EH (cell line): ENCODE data around the gene SEZ6.

Source experiments
- DNase-seq: peaks from one replicate; pipeline ENCODE4 v3.0.0-alpha.2; 2015; ENCODE audit warnings: low read depth

Gene SEZ6, protein sequence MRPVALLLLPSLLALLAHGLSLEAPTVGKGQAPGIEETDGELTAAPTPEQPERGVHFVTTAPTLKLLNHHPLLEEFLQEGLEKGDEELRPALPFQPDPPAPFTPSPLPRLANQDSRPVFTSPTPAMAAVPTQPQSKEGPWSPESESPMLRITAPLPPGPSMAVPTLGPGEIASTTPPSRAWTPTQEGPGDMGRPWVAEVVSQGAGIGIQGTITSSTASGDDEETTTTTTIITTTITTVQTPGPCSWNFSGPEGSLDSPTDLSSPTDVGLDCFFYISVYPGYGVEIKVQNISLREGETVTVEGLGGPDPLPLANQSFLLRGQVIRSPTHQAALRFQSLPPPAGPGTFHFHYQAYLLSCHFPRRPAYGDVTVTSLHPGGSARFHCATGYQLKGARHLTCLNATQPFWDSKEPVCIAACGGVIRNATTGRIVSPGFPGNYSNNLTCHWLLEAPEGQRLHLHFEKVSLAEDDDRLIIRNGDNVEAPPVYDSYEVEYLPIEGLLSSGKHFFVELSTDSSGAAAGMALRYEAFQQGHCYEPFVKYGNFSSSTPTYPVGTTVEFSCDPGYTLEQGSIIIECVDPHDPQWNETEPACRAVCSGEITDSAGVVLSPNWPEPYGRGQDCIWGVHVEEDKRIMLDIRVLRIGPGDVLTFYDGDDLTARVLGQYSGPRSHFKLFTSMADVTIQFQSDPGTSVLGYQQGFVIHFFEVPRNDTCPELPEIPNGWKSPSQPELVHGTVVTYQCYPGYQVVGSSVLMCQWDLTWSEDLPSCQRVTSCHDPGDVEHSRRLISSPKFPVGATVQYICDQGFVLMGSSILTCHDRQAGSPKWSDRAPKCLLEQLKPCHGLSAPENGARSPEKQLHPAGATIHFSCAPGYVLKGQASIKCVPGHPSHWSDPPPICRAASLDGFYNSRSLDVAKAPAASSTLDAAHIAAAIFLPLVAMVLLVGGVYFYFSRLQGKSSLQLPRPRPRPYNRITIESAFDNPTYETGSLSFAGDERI

DNA sequence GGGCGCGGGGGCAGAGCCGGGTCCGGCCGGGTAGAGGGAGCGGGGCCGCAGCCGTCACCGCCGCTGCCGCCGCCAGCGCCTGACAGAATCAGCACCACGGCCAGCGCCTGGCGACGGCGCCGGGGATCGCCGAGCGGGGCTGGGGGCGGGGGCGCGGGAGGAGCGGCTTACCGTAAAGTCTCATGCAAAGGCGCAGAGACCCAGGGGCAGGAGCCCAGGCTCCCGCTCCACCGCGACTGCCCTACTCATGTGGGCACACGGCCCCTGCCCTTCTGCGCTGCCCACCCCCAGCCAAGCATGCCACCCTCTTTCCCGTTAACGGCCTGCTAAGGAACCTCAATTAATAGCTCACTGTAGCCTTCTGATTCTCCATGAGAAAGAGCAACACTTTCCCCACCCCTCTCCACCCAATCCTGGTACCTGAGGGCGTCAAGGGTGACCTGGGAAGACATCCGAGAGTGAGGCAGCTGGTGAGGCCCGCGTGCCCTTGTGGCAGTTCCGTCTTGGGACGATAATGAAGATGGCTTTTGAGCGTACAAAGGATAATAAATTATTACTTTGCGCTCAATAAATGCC is at the start of gene SEZ6:
TSS of gene SEZ6 (minus strand) at position 98 of the 576 bp plus-strand sequence. CDS start 164 bp downstream, outside the sequence.
- peak; percentile 67 for DNase-seq

DNA sequence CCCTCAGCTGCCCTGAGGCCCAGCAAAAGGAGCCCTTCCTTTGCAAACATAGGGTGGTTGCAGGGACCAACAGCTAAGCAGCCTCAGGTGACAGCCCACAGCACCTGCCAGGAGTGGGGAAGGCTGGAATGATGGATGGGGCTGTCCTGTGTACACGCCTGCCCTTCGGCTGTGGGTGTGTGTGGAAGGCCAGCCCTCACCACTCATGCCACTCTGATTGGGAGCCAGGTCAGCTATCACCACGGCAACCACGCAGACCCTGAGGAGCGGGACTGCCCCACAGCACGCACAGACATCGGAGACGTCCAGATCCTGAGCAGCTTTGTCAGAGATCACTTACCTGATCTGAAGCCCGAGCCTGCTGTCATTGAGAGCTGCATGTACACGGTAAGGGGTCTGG is 49.0 kb upstream of the SEZ6 start:
- no peak for DNase-seq

GRCh38 chr17:29051731-29052130 is 45.9 kb upstream of the SEZ6 start:
- no peak for DNase-seq

DNA sequence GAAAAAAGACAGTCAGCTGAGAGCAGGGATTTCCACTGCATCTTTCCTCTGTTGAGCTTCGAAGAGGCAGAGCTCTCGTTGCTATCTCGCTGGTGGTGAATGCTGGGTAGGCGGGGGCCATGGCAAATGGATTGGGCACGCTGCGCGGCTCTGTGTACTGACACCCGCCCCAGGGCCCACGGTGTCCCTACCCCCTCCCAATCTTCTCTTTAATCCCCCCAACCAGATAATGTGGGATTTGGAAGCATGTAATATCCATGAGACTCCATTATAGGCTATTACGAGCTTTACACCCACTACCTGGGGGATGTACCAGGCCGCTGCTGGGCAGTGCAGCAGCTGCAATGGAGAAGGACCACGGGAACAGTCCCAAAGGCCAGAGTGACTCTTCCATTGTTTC is 45.4 kb upstream of the SEZ6 start:
- DNase-seq: no peak

DNA sequence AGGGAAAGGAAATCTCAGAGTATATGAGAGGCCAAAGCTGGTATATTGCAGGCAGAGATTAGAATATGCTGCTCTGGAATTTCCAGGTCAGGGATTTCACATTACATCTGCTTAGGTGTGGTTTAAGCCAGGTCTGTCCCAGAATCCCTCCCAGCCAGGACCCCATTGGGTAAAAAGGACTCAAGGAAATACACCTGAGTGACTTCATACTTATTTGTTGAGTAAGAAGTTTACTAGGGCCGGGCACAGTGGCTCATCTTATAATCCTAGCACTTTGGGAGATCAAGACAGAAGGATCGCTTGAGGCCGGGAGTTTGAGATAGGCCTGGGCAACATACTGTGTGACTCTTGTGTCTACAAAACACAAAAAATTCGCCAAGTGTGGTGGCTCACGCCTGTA is 44.3 kb upstream of the SEZ6 start:
- no peak for DNase-seq

DNA sequence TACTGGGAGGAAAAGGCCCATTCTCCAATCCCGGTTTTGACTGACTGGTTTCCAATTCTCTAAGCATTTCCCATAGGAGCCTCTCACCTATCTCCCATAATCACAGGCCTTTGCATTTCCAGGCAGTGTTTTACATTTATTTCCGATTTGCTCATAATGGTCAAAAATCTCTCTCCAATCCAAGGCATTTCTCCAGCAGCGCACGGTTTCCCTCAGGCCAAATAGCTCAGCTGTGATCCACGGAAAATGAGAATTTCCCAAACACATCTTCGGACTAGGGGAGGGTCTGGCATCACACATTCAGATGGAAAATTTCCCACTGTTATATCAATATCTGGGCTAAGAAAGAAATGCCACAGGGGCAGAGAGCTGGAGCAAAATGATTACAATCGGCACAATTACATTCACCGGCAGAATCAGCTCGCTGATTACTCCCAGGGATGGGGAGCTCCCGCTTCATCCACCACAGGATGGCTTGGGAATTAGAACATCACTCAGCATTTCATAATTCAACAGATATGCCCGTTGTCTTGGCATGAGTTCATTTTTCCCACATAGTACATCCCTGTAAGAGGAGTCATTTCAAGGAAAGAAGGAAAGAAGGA is 43.8 kb upstream of the SEZ6 start:
- no peak for DNase-seq

- peak; percentile 61 for DNase-seq
Measured at GRCh38 chr17:29048440-29049368, 42.9 kb upstream of the SEZ6 start.

- DNase-seq: no peak
Measured at GRCh38 chr17:29046473-29046839, 40.6 kb upstream of the SEZ6 start.

DNA sequence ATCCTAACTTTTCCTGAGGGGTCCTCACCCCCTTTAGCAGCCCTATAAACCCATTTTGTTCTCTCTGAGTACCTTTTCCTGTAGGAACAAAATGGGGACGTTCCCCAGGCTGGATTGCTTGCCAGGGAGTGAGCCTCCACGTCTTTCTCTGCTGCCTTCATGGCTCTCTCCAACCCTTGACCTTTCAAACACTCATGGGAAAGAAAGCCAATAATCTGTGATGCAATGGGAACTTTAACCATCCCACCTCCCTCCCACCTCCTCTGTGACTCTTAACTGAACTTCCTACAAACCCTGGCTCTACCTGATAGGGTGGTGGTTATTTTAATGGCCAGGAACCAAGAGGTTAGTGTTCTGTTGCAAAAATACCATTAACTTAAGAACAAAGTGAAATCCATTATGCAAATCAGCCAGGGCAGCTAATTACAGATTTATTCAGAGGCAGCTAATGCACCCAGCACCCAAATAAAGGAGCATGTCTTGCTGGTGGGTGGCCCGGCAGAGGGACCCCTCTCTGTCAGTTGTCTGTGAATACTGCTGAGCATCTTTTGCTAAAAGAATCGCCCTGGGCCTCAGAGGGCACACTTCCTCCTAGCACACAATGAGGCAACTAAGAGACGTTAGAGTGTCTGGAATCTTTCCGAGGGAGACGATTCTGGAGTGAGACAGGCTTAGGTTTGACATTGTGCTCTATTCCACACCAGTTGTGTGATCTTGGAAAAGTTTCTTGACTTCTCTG is 40.1 kb upstream of the SEZ6 start:
- no peak for DNase-seq

- DNase-seq: no peak
Measured at GRCh38 chr17:29045026-29045425, 39.2 kb upstream of the SEZ6 start.

- no peak for DNase-seq
Measured at GRCh38 chr17:29043539-29044145, 37.8 kb upstream of the SEZ6 start.

GRCh38 chr17:29042679-29043538 is 37.1 kb upstream of the SEZ6 start, which contains the start of gene PIPOX:
PIPOX (plus strand) TSS chr17:29043141; CDS start chr17:29043226, 85 bp downstream.
- peak; percentile 22 for DNase-seq

- no peak for DNase-seq
Measured at GRCh38 chr17:29042026-29042678, 36.3 kb upstream of the SEZ6 start.

DNA sequence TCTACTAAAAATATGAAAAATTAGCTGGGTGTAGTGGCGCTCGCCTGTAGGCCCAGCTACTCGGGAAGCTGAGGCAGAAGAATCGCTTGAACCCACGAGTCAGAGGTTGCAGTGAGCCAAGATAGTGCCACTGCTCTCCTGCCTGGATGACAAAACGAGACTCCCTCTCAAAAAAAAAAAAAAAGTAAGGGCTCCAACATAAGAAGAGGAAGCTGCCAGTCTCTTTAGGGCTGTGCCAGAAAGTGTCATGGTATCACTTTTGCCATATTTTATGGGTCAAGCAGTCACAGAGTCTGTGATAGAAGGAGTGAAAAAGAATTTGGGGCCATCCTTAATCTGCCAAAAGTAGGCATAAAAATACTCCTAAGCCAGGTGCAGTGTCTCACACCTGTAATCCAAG is 35.7 kb upstream of the SEZ6 start:
- no peak for DNase-seq

DNA sequence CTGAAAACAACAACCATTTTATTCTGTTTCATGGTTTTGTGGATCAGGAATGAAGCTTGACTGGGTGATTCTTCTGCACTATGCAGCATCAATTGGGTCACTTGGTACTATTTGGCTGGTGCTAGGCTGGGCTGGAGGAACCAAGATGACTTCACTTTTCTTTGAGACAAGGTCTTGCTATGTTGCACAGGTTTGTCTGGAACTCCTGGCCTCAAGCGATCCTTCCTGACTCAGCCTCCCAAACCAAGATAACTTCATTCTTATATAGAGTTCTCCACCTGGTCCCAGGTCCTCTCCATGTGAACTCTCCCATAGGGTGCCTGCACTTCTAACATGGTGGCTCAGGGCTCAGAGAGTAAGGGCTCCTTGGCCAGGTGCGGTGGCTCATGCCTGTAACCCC is 35.3 kb upstream of the SEZ6 start:
- no peak for DNase-seq

GRCh38 chr17:29039764-29040598 is 34.1 kb upstream of the SEZ6 start:
- DNase-seq: peak; percentile 67

DNA sequence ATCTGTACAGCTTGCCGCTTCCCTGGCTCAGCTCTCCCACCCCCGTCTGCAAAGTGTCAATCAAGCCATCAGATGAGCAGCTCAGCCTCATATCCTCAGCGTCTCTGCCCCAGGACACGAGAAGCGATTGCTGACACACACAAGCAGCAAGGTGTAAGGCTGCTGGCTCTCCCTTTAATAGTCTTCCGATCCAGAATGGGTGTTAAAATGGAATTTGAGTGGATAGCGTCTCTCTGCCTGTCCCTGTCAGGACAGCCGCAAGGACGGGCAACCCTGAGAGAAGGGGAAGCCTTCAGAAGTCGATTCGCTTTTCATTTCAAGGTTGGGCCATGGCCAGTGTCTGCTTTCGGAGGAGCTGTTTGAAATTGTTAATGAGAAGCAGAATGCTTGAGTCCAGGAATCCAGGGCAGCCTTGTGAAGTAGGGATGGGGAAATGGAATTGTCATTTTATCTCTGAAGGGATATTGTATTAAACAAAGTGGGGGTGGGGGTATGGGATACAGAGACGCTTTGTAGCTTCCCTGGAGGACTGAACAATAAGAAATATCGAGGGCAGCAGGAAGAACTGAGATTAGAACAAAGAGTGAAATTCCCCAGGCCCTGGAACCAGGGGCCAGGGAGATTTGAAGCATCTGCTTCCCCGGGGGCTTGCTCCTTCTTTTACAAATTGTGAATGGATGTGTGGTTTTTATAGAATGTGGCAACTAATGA is 32.4 kb upstream of the SEZ6 start:
- DNase-seq: no peak
